Nucleus accumbens (tissue), 56 donors: ENCODE data around the gene MAP6D1.

Experiments used
- DNase-seq, 56 donors: peaks; one replicate each; lab custom pipeline; 2025; lab: John Stamatoyannopoulos, UW

MAP6D1 gene

DNA sequence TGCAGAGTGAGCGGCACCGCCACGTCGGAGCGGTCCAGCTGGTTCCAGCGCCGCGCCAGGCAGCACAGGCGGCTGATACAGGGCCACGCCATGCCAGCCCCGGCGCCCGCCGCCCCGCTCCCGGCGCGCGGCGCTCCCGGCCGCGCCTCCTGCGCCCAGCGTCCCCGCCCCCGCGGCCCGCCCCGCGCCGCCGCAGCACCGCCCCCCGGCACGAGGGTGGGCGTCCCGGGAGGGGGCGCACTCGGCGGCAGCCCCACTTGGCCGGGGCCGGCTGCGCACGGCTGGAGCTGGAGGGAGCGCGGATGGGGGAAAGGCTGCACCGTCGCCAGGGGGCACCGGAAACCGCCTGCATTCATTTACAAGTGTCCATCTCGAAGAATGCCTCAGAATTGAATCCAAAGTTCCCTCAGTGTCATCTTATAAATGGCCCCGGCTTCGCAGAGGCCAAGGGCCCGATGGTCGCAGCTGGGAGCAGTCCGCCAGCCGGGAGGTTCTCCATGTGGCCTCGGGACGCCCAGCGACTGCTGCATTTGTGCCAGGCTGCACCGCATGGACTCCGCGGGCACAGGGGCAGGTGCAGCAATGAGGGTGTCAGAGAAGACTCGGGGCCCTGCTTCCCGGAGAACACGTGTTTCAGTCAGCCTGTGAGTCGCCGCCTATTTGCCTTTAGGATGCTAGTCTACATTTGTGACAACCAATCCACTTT is at the start of gene MAP6D1:
MAP6D1 (minus strand) TSS at position 122 of the 706 bp plus-strand sequence; CDS start at position 92, 30 bp downstream.
- DNase-seq: peak in 51 of 56 donors; percentile 39 to 87 (median 76)

DNA sequence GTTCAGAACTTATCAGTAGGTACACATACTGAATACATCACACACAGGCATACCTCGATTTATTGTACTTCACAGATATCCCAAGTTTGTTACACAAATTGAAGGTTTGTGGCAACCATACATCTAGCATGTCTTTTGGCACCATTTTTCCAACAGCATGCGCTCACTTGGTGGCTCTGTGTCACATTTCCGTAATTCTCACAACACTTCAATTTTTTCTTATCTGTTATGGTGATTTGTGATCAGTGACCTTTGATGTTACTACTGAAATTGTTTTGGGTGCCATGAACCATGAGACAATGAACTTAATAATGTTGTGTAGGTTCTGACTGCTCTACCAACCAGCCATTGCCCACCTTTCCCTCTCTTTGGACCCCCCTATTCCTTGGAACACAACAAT is 48.5 kb upstream of the MAP6D1 start:
- DNase-seq: no peak

DNA sequence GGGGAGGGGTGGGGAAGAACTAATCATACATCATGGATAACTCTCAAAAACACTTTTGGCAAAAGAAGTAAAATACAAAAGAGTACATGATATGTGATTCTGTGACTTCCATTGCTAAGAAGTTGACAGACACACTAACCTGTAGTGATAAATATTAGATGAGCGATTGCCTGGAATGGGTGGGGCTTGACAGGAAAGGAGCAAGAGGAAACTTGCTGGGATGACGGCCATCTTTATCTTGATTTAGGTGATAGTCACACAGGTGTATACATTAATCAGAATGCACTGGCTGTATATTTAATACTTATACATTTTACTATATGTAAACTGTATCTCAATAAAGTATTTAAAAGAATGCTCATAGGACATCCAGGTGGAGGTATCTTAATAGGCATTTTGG is 46.2 kb upstream of the MAP6D1 start:
- DNase-seq: no peak

DNA sequence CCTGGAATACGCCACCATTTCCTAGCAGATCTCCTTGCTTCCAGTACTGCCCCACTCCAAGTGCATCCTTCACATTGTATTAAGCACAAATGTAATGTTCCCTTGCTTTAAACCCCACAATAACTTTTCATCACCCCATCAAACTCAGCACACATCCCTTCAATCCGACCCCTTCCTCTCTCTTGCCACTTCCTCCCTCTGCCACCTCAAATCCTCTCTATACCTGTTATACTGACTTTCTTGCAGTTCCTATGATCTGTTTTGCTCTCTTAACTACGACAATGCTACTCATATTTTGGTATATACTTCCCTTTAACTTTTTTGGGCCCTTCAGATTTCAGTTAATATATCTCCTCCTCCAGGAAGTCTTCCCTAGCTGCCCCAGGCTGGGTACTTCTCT is 45.2 kb upstream of the MAP6D1 start:
- DNase-seq: no peak

DNA sequence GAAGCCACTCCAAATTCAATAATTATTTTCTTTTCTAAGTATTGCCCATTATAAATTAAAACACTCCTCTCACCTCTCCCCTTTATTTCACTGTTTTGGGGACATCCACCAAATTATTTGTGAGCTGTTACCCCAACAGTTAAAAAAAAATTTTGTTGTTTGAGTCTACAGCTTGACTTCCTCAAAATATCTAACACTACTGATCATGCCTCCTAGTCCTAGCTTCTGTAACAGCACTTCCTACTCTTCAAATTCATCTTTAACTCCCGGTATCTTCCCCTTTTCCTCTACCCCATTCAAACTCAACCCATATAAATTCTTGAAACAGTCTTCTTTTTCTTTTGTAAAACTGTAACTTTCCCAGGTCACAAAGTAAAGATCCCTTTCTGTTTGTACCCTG is 43.4 kb upstream of the MAP6D1 start:
- DNase-seq: no peak

DNA sequence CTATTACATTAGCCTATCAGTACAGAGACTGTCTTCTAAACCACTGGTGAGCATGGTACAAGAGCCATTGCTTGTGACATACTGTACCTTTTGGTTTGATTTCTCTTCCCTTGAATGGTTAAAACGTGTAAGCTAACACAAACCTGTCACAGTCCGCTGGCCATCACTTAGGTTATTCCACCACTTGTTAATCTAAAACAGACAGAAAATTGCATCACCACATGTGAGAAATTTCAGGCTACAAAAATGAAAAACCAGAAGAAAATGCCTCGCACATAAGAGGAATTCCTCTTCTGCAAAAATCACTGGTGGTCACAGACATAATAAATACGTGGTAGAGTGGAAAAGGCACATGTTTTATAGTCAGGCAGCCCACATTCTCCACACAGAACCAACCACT is 37.2 kb upstream of the MAP6D1 start:
- no peak for DNase-seq

DNA sequence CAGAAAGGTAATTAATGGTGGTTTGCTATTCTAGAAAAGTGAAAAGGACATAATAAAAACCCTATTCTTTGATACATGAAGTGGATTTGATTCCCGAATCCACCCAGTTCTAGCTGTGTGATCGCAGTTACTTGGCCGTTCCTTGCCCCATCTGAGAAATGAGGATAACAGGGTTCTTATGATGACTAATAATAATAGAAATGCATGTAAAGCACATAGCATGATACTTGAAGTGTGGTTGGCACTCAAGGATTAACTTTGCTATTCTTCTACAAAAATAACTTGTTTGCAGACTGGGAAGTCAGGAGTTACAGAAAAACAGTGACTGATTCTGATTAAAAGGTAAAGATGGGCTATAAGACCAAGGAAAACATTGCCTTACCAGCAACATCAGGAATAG is 32.5 kb upstream of the MAP6D1 start:
- DNase-seq: no peak

DNA sequence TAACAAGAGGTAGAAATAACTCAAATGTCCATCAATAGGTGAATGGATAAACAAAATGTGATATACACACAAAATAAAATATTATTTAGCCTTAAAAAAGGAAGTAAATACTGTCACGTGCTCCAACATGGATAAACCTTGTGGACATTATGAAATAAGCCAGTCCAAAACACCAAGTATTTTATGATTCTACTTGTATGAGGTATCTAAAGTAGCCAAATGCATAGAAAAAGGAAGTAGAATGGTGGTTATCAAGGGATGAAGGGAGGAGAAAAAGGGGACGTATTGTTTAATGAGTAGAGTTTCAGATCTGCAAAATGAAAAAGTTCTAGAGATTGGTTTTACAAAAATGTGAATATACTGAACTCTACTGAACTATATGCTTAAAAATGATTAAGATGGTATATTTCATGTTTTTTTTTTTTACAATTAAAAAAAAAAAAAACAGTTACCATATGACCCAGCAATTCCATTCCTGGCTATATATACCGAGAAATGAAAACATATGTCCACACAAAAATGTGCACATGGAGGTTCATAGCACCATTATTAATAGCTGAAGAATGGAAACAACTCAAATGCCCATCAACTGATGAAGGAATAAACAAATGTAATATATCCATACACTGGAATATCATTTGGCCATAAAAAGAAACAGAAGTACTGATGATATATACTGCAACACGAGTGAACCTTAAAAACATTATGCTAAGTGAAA is 29.1 kb upstream of the MAP6D1 start:
- no peak for DNase-seq

DNA sequence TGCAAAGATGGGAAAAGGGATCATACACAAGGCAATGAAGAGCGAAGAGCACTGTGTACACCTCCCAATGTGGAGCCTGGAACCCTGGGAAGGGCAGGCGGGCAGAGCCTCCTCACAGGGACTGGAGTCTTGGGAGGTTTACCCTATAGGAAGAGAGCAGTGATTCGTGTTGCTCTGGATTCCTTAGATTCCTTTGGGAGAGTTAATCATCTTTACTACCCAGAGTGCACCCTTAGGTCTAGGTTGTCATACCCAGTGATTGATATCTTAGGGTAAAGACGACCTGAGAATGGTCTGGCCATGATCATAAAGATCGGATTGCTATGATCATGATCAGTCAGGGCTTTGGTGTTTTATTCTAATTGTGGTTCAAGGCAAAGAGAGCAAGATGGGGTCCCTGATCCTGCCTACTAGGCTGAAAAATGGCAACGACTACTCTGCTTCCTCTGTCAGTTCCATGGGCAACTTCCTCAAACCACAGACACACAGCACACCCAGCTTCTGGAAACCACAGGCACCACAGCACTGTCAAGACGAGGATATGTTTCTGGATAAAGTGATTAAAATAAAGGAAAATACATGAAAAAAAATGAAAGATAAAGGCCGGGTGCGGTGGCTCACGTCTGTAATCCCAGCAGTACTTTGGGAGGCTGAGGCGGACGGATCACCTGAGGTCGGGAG is 20.4 kb upstream of the MAP6D1 start:
- no peak for DNase-seq

DNA sequence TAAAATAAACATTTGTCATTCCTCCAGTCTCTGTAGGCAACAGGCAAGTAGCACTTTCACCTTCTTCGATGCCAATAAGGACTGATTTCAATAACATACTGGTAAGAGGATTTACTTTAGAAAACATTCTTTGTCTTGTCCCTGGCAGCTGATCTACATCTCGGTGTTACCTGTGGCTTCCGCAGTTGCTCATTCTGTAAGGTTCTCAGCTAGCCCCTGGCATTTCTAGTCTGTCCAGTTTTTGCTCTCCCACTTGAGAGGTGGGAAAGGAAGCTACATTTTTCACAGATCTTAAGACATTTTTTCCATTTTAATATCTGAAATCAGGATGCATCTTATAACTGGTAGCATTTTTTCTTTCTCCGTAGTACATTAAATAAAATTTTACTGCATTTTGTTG is 19.7 kb upstream of the MAP6D1 start:
- DNase-seq: no peak

DNA sequence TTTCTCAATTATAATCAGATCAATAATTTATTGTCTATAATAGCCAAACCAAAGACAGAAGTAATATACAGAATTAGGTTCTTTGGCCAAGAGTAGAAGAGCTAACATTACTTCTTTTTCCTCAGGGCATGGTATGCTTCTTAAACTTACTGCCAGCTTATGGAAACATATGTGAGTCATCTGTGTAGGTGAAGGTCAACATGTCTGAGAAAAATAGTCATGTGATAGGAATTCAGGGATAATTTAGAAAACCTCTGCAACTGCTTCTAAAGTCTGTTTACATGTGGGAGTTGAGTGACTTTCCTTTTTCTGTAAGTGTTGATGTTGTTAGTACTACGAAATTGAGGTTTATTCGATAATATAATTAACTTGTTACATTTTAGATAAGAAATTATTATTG is 19.2 kb upstream of the MAP6D1 start:
- no peak for DNase-seq

DNA sequence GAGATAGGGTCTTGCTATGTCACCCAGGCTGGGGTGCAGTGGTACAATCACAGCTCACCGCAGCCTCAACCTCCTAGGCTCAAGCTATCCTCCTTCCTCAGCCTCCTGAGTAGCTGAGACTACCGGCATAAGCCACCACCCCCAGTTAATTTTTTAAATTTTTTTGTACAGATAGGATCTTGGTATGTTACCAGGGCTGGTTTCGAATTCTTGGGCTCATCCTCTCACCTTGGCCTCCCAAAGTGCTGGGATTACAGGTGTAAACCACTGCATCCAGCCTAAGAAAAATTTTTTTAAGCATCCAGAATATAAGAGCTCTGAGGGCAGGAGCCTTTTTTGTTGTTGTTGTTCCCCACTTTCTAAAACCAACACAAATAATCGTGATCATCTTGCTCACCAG is 14.4 kb upstream of the MAP6D1 start:
- no peak for DNase-seq

DNA sequence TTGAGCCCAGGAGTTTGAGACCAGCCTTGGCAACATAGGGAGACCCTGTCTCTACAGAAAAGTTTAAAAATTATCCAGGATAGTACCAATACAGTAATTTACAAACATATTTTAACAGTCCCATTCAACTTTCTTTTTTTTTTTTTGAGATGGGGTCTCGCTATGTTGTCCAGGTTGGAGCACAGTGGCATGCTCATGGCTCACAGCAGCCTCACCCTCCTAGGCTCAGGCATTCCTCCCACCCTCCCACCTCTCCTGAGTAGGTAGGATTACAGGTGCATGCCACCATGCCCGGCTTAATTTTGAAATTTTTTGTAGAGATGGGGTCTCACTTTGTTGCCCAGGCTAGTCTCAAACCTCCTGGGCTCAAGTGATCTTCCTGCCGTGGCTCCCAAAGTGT is 12.5 kb upstream of the MAP6D1 start:
- no peak for DNase-seq

DNA sequence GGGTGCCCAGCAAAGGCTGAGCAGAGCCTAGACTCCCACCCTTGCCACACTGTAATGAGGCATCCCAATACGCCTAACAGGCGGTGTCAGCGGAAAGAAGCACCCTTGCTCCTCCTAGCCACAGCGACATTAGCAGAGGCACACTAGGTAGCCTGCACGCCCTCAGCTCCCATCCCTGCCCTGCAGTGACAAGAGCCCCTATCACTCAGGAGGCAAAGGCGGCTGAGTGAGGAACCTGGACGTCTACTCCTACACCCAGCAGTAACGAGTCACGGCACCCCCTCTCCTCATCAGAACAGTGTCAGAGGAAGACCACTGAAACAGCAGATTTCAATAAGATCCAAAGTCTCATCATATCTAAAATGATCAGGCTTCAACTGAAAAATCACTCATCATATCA is 12.0 kb upstream of the MAP6D1 start:
- no peak for DNase-seq

DNA sequence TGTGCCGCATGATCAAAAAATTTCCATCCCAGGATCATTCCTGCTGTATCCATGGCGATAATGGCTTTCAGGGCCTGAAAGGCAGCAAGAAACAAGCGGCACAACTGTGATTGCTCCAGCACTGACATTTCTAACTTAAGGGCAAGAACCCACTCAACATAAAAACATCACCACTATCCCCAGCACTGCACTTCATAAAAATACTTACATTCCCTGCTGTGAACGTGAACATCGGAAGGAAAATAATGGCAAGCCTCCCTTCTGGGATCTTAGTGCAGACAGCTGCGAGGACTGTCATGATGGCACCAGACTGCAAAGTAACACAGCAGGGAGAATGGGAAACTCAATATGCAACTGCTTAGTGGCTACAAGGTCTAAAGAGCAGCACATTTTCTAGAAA is 8.1 kb upstream of the MAP6D1 start:
- DNase-seq: peak in 1 of 56 donors; percentile 30

DNA sequence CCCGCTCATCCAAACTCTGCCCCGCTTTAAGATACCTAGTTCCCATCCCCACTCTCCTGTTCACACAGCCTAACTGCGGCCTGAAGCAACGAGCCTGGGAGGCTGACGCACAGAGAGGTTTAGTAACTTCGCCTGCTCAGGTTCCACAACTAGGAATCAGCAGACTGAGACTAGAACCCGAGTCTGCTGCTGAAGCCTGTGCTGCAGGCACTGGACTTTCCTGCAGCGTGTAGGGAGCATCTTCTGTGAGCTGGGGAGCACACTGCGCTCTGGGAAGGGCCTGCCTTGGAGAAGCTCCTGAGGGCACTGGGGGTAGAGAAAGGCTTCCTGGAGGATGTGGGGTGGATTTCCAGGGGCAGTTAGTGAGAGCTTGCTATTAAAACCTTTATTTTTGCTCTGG is 4.8 kb upstream of the MAP6D1 start:
- no peak for DNase-seq

DNA sequence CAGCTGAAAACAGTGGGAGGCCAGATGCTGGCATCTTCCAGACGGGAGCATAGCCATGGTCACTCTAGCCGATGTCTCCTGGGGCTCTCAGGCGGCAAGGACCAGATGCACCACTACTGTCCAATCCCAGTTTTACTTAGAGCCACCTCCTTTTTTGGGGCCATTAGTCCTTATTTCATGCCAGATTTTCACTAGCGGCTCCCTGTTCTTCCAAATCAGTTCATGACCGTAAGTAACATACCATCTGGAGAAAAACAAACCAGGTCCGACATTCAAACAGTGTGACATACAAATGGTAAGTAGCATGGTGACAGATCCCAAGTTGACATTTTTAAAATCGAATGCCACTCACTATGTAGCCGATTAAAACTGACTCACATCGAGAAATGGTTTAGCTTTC is 4.1 kb upstream of the MAP6D1 start:
- DNase-seq: no peak

DNA sequence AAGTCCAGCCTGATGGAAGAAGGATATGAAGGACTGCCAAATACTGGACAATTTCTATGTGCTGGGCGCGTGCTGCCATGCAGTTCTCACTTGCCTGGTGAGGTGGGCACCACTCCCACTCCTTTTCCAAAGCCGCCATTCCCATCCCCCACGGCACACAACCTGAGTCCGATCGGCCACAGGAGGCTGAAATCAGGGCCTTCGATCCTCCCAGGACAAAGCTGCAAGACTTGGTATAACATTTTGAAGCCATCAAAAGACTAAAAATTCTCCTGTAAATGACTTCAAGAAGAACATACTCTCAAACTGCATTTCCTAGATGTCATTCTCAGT is 3.1 kb upstream of the MAP6D1 start:
- no peak for DNase-seq

DNA sequence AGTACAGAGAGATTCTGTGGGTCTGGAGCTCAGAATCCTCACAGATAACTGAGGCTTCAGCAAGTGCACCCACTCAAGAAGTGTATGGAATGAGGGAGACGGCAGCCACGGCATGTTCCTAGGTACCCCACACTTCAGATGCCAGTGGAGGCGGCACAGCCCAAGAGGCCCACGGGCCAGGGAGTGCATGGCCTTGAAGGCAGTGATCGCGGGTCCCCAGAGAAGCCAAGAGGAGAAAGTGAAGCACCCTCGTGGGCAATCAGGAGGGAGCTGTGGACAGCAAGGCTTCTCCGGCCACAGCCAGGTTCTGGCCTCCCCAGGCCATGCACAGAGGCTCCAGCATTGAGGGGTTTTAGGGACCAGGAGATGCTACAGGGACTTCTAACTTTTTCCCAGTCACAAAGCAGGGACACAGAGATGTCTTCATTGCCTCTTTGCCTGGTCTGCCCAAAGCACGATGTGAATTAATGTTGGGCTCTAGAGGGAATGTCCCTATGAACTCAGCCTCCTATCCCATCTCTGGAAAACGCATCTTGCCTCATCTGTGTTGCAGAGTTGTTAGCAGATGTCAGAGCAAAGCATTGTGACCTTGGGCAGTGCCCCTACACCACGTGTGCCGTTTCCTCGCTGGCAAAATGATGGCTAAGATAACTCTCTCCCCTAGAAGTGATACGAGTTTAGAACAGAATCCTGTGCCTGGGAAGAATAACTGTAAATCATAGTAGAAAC is 2.6 kb upstream of the MAP6D1 start:
- DNase-seq: no peak

DNA sequence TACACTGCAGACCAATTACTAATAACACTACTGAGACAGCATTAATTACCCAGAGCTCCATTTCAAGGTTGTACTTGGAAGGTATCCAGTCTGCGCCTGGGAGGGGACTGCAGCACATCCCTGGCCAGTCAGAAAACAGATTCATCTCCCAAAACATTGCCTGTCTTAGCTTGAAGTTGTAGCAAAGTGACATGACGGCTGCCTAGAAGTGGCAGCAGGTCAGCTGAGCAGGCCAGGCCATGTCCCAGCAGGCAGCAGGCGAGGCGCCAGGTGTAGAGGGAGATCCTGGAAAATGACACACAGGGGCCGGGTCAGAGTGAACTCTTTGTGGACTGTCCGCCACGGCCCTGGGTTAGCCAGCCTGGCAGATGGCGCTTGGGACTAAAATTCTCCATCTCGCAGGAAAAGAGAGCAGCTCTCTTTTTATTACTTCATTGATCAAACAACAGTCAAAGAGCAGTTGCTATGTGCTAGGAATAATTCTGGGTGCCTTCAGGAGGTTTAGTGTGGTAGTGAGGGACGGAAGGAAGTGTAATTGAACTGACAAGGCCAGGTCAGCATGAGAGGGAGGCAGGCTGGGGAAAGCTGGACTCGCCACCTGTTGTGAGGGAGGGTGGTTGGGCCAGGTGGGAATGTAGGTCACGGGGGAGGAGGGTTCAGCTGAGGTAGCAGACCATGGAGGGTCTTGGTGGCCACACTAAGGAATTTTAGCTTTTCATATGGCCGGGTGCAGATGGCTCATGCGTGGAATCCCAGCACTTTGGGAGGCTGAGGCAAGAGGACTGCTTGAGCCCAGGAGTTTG is 1.3 kb upstream of the MAP6D1 start:
- DNase-seq: peak in 2 of 56 donors; percentile 18 to 27
